Bronchial epithelial cell (primary cell): ENCODE measurements around the gene CAMTA1. TPM values are rescaled to one million over a fixed set of nuclear protein-coding genes. Genes with fewer than 3 reads are reported as not detected.

ENCODE experiments used
- DNase-seq: peaks from one replicate; pipeline ENCODE4 v3.0.0-alpha.2; 2010; ENCODE audit warnings: low read depth
- FAIRE-seq: peaks from 2 replicates; lab custom pipeline; 2011; peaks lifted over from hg19 to GRCh38; lab: Jason Lieb, UNC
- H3K27me3 ChIP-seq: 2 replicates; pipeline ENCODE4 v1.5.1; 2011; ENCODE audit warnings: low read length; ENCODE audit not compliant: control insufficient read depth, insufficient read depth
- H3K36me3 ChIP-seq: 2 replicates; pipeline ENCODE4 v1.5.1; 2011; ENCODE audit warnings: low read length; ENCODE audit not compliant: control insufficient read depth, insufficient read depth
- H3K4me3 ChIP-seq: 2 replicates; pipeline ENCODE4 v1.5.1; 2011; ENCODE audit warnings: mild to moderate bottlenecking, low read depth, low read length, control low read depth
- total RNA-seq: library from RNA; depleted of rRNA; stranded (reverse); fragments of >200 nt; gene quantifications from 2 replicates; pipeline ENCODE4 v1.2.1, GENCODE V29; 2014
- TF ChIP-seq, protein P1 (sequence below): IDR thresholded peaks from 2 replicates; pipeline ENCODE4 v1.5.1; 2011; ENCODE audit warnings: mild to moderate bottlenecking, moderate library complexity, low read length, control low read depth, inconsistent platforms; ENCODE audit not compliant: insufficient read depth, severe bottlenecking

CAMTA1 gene
- total RNA-seq, 1 donor from 2014 or later = 68.2 TPM

DNA sequence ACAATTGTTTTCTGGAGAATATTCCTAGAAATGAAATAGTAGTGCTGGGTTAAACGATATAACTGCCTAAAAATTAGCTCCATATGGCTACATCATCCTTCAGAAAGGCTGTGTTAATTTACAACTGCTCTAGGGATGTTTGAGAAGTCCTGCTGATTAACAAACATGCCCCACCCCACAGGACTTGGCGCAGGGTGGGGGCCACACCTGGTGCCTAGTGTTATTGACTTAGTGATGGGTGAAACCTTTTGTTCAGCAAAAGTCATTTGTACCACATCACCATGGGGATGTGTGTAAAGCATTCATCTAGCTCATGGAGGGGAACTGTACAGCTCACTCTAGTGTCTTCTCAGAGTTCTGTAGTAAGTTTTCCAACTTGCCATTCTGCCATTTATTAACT is 492.8 kb downstream of the CAMTA1 start:
- FAIRE-seq (peak; percentile 47), DNase-seq (peak; percentile 62)
- H3K27me3 ChIP-seq = no peaks in the 10 kb centered on the region
- TF ChIP-seq, protein P1, sequence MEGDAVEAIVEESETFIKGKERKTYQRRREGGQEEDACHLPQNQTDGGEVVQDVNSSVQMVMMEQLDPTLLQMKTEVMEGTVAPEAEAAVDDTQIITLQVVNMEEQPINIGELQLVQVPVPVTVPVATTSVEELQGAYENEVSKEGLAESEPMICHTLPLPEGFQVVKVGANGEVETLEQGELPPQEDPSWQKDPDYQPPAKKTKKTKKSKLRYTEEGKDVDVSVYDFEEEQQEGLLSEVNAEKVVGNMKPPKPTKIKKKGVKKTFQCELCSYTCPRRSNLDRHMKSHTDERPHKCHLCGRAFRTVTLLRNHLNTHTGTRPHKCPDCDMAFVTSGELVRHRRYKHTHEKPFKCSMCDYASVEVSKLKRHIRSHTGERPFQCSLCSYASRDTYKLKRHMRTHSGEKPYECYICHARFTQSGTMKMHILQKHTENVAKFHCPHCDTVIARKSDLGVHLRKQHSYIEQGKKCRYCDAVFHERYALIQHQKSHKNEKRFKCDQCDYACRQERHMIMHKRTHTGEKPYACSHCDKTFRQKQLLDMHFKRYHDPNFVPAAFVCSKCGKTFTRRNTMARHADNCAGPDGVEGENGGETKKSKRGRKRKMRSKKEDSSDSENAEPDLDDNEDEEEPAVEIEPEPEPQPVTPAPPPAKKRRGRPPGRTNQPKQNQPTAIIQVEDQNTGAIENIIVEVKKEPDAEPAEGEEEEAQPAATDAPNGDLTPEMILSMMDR = no peak
- H3K36me3 ChIP-seq = no peaks in the 10 kb centered on the region
- H3K4me3 ChIP-seq = no peak overlapping the region

DNA sequence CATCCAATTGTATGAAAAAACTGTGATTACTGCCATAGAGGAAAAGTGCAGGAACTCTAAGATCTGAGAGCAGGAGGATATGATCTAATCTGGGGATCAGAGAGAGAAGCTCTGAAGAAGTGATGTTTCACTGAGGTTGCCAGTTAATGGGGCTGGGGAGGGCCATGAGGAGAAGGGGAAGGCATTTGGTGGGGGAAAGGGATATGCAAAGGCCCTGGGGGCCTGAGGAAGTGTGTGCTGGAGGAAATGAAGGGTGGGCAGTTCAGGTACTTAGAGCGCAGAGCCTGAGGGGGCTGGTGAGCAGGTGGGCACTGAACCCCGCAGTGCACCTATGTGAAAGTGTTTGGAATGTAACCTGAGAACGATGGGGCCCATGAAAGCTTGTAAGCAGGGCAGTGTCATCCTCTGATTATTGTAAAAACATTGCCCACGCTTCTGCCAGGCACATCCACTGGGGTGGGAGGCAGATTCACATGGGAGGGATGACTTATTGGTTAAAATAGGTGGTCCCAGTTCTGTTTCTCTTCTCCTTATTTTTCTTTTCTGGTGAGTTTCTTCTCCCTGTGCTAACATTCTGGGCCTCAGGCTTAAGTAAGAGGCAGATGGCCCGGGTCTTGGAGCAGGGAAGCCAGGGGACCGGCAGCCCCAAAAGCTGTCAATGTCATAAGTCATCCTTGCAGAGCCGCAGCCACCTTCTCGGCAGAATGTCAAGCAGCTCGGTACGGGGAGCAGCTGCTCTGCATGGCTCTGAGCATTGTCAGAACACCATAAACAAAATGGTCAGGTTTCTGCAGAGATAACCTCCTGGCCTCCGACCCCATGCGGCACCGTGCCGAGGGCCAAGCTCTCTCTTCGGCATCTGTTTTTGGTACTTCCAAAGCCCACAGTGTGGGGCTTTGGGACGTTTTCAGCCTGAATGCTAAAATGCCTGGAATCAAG is 493.8 kb downstream of the CAMTA1 start:
- Histone ChIP-seq H3K36me3 (no peaks in the 10 kb centered on the region), H3K4me3 (no peak overlapping the region), H3K27me3 (no peaks in the 10 kb centered on the region)
- no peak for FAIRE-seq
- DNase-seq = no peak
- TF ChIP-seq, protein P1 = no peak

DNA sequence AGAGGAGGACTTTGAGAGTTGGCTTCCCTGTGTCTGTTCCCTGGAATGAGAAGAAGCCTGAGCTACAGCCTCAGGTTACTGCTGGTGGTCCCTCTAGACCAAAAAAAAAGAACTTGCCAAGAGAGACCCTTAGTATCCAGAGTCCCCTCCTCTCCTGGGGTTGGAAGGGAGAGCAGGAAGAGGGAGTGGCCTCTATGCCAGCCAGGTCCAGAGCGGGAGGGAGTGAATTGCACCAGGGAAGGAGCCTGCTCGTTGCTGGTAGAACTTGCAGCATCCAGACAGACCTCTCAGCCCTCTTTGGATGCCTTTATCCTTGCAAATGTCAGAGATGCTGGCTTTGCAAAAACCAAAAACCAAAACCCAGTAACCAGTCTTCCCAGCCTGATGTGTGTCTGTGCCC is 494.5 kb downstream of the CAMTA1 start:
- FAIRE-seq (no peak), DNase-seq (no peak)
- TF ChIP-seq, protein P1 = no peak

GRCh38 chr1:7280347-7280960 is 495.2 kb downstream of the CAMTA1 start:
- FAIRE-seq (no peak), DNase-seq (no peak)
- H3K4me3 ChIP-seq = no peak overlapping the region
- TF ChIP-seq, protein P1 = no peak
- H3K27me3 ChIP-seq = no peaks in the 10 kb centered on the region
- no peaks in the 10 kb centered on the region for H3K36me3 ChIP-seq

More for the DNA sequence above, 494.5 kb downstream of the CAMTA1 start:
- no peaks in the 10 kb centered on the region for H3K36me3 ChIP-seq
- no peaks in the 10 kb centered on the region for H3K27me3 ChIP-seq
- H3K4me3 ChIP-seq = no peak overlapping the region

DNA sequence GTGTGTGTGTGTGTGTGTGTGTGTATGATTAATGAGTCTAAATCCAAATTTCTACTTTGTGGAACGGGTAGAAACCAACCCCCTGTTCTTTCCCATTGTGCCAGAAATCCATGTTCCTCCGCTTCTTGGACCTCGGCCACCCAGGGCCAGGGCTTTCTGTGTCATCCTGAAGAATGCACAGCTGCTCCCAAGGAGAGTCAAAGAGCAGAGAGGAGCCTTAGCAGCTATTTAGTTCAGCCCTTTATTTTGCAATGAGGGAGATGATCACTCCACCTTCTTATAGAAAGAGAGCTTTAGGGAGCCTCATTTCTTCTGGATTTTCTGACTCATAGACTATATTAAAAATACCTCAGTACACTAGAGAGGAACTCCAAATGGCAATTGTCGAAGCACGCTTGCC is 496.6 kb downstream of the CAMTA1 start:
- Histone ChIP-seq H3K36me3 (no peaks in the 10 kb centered on the region), H3K4me3 (no peak overlapping the region), H3K27me3 (no peaks in the 10 kb centered on the region)
- TF ChIP-seq, protein P1 = no peak
- DNase-seq = no peak
- FAIRE-seq = no peak
